H9 (cell line): ENCODE data around the gene SPRY2. TPM values are rescaled to one million over a fixed set of nuclear protein-coding genes. Genes with fewer than 3 reads are reported as not detected.

ENCODE experiments used
- DNase-seq: peaks from one replicate; pipeline ENCODE4 v3.0.0-alpha.2; 2017
- H2AFZ ChIP-seq: one replicate; pipeline ENCODE4 v1.6.1; 2013; ENCODE audit warnings: mild to moderate bottlenecking, low read length, control low read depth, moderate library complexity
- H2AK5ac ChIP-seq: 2 replicates; pipeline ENCODE4 v1.6.1; 2013; ENCODE audit warnings: low read length, control low read depth, mixed read lengths; ENCODE audit not compliant: insufficient read length
- H2BK120ac ChIP-seq: one replicate; pipeline ENCODE4 v1.6.1; 2013; ENCODE audit warnings: low read depth, mild to moderate bottlenecking, low read length, control low read depth, inconsistent platforms; ENCODE audit not compliant: poor library complexity, severe bottlenecking
- H2BK12ac ChIP-seq: 2 replicates; pipeline ENCODE4 v1.6.1; 2013; ENCODE audit warnings: low read length, control low read depth, mixed read lengths, low read depth; ENCODE audit not compliant: insufficient read length
- H2BK15ac ChIP-seq: 2 replicates; pipeline ENCODE4 v1.6.1; 2013; ENCODE audit warnings: low read depth, low read length, control low read depth
- H2BK20ac ChIP-seq: one replicate; pipeline ENCODE4 v1.6.1; 2013; ENCODE audit warnings: low read depth, mild to moderate bottlenecking, low read length, control low read depth, inconsistent platforms; ENCODE audit not compliant: poor library complexity, severe bottlenecking
- H2BK5ac ChIP-seq: 2 replicates; pipeline ENCODE4 v1.6.1; 2013; ENCODE audit warnings: low read length, control low read depth, mixed read lengths; ENCODE audit not compliant: insufficient read length
- H3K14ac ChIP-seq: 2 replicates; pipeline ENCODE4 v1.6.1; 2013; ENCODE audit warnings: low read length, control low read depth; ENCODE audit not compliant: insufficient read depth
- H3K18ac ChIP-seq: 2 replicates; pipeline ENCODE4 v1.6.1; 2013; ENCODE audit warnings: low read depth, mild to moderate bottlenecking, mixed read lengths, low read length, control low read depth; ENCODE audit not compliant: insufficient read length
- H3K23ac ChIP-seq: 2 replicates; pipeline ENCODE4 v1.6.1; 2013; ENCODE audit warnings: low read length, control low read depth, mixed read lengths, low read depth; ENCODE audit not compliant: insufficient read length
- H3K23me2 ChIP-seq: 2 replicates; pipeline ENCODE4 v1.6.1; 2013; ENCODE audit warnings: low read depth, mild to moderate bottlenecking, mixed read lengths, low read length, control low read depth; ENCODE audit not compliant: insufficient read length, poor library complexity, severe bottlenecking
- H3K27ac ChIP-seq: 2 replicates; pipeline ENCODE4 v1.5.1; 2013; ENCODE audit warnings: low read length, control low read depth, mixed read lengths, low read depth; ENCODE audit not compliant: insufficient read length
- H3K27me3 ChIP-seq: 2 replicates; pipeline ENCODE4 v1.6.1; 2013; ENCODE audit warnings: low read length, control low read depth, inconsistent platforms; ENCODE audit not compliant: insufficient read depth
- H3K4ac ChIP-seq: 2 replicates; pipeline ENCODE4 v1.6.1; 2013; ENCODE audit warnings: low read depth, mild to moderate bottlenecking, control low read depth, inconsistent platforms, low read length, moderate library complexity
- H3K4me1 ChIP-seq: 2 replicates; pipeline ENCODE4 v1.6.1; 2013; ENCODE audit warnings: low read length, control low read depth, inconsistent platforms; ENCODE audit not compliant: insufficient read depth
- H3K4me2 ChIP-seq: 2 replicates; pipeline ENCODE4 v1.6.1; 2013; ENCODE audit warnings: low read length, control low read depth, mixed read lengths; ENCODE audit not compliant: insufficient read length, insufficient read depth
- H3K56ac ChIP-seq: 2 replicates; pipeline ENCODE4 v1.6.1; 2013; ENCODE audit warnings: low read depth, mild to moderate bottlenecking, mixed read lengths, low read length, control low read depth; ENCODE audit not compliant: insufficient read length
- H3K79me1 ChIP-seq: 2 replicates; pipeline ENCODE4 v1.6.1; 2013; ENCODE audit warnings: low read depth, mild to moderate bottlenecking, moderate library complexity, low read length, control low read depth, inconsistent platforms; ENCODE audit not compliant: insufficient read depth, poor library complexity, severe bottlenecking
- H3K79me2 ChIP-seq: 2 replicates; pipeline ENCODE4 v1.6.1; 2013; ENCODE audit warnings: low read length, control low read depth, inconsistent platforms; ENCODE audit not compliant: insufficient read depth
- H3K9ac ChIP-seq: 2 replicates; pipeline ENCODE4 v1.6.1; 2013; ENCODE audit warnings: low read length, control low read depth, mixed read lengths; ENCODE audit not compliant: insufficient read length; ENCODE audit errors: extremely low read depth
- H3K9me3 ChIP-seq: one replicate; pipeline ENCODE4 v1.6.1; 2013; ENCODE audit warnings: low read depth, low read length, inconsistent platforms; ENCODE audit not compliant: control insufficient read depth
- H3T11ph ChIP-seq: one replicate; pipeline ENCODE4 v1.6.1; 2013; ENCODE audit warnings: mild to moderate bottlenecking, low read length, control low read depth, inconsistent platforms
- H4K20me1 ChIP-seq: one replicate; pipeline ENCODE4 v1.6.1; 2013; ENCODE audit not compliant: control insufficient read depth, insufficient read length, insufficient read depth
- H4K5ac ChIP-seq: 2 replicates; pipeline ENCODE4 v1.6.1; 2013; ENCODE audit warnings: low read depth, mild to moderate bottlenecking, mixed read lengths, low read length, control low read depth; ENCODE audit not compliant: insufficient read length
- H4K8ac ChIP-seq: replicated peaks from 2 replicates; pipeline ENCODE4 v1.6.1; 2013; ENCODE audit warnings: low read length, control low read depth, mixed read lengths, low read depth; ENCODE audit not compliant: insufficient read length
- H4K91ac ChIP-seq: 2 replicates; pipeline ENCODE4 v1.6.1; 2013; ENCODE audit warnings: low read depth, mild to moderate bottlenecking, moderate library complexity, mixed read lengths, low read length, control low read depth; ENCODE audit not compliant: insufficient read length
- H3K27ac Mint-ChIP-seq, 3 experiments: 2 replicates in 2 of 3; 3 replicates in 1 of 3; pipeline ENCODE4 v1.8.0; 2020 to 2021; ENCODE audit warnings: mixed read lengths in 3 of 3, mild to moderate bottlenecking in 1 of 3, moderate library complexity in 1 of 3
- H3K27me3 Mint-ChIP-seq: 2 replicates; pipeline ENCODE4 v1.8.0; 2021; ENCODE audit warnings: low read depth, mild to moderate bottlenecking, moderate library complexity, mixed read lengths
- H3K36me3 Mint-ChIP-seq, 3 experiments: 2 replicates in 2 of 3; 3 replicates in 1 of 3; pipeline ENCODE4 v1.8.0; 2020 to 2021; ENCODE audit warnings: low read depth in 3 of 3, mixed read lengths in 3 of 3; ENCODE audit not compliant: insufficient read depth in 1 of 3
- H3K4me1 Mint-ChIP-seq, 2 experiments: 2 replicates each; pipeline ENCODE4 v1.8.0; 2020; ENCODE audit warnings: mixed read lengths in 2 of 2
- H3K4me3 Mint-ChIP-seq, 2 experiments: 2 replicates in 1 of 2; 3 replicates in 1 of 2; pipeline ENCODE4 v1.8.0; 2020 to 2021; ENCODE audit warnings: mild to moderate bottlenecking in 2 of 2, mixed read lengths in 2 of 2, moderate library complexity in 1 of 2
- H3K9me3 Mint-ChIP-seq, 2 experiments: 2 replicates in 1 of 2; 3 replicates in 1 of 2; pipeline ENCODE4 v1.8.0; 2020; ENCODE audit warnings: mild to moderate bottlenecking in 2 of 2, mixed read lengths in 2 of 2, moderate library complexity in 1 of 2
- WGBS: extraction: QIAGEN DNeasy Blood & Tissue Kit; methylation state at CpG from one replicate; pipeline ENCODE4 v1.1.7; 2013; ENCODE audit warnings: missing lambda C conversion rate, low lambda C conversion rate, mixed read lengths; ENCODE audit not compliant: insufficient read length; ENCODE audit errors: extremely low coverage; 5-methylcytosine and 5-hydroxymethylcytosine counted together
- total RNA-seq: library from RNA; stranded (reverse); gene quantifications from 2 replicates; pipeline ENCODE4 v1.2.1, GENCODE V29; 2021
- TF ChIP-seq, protein P1 (sequence below): fragments of 200-600 bp; sonication (generic); conservative IDR thresholded peaks from 3 replicates; pipeline ENCODE4 v1.8.0; 2021; ENCODE audit warnings: antibody characterized with exemption, mild to moderate bottlenecking

Gene SPRY2
- total RNA-seq, 1 experiment from 2014 or later, result 56.4 TPM

DNA sequence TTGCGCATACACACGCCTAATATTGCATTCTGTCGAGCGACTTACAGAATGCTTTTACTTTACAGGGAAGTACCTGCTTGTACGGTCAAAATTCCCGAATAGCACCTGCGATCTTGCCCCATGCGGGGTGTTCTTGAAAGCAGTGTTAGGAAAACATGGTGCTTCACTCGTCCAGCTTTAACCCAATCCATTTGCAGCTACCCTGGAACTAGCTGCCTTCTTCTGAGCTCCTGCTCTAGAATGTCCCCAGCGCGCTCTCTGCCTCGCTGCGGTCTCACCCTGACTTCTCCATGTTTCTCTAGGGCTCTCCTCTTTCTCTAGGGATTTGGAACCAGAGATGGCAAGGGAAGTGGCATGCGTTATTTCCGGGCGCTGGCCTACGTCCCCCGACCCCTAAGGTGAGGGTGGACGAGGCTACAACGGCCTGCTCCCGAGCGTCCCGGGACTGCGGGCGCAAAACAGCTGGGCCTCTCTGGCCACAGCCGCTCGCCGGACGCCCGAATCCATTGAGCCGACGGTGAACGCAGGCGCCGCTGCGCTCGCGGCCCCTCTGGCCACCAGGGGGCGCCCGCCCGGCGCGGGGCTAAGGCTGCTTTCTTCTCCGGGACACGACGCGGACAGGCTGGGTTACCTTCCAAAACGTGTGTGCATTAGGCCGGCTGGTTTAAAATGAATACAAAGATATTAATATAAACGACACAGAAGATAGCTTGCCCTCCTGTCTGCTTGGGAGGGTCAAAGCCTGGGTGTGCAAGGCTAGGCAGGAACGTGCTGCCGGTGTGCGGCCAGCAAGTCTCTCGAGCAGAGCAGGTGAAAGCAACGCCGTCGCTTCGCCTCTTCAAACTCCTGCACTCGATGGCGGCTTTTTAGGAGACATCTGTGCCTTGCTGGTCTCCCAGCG lies 1.8 kb upstream of the SPRY2 start:
- Mint-ChIP-seq H3K9me3 (peaks cover 0 to 3% of the 10 kb centered on the region in 2 experiments; a peak in 2 of 5 replicates), H3K36me3 (peaks cover 0 to 8% (median 4%) of the 10 kb centered on the region in 3 experiments; a peak in 4 of 7 replicates), H3K27ac (peak overlapping the region; percentile 79 to 95 (median 94)), H3K4me3 (peak overlapping the region in 1 of 2 experiments; percentile 87; a peak in 3 of 5 replicates), H3K27me3 (peaks cover 8% of the 10 kb centered on the region), H3K4me1 (peaks cover 15 to 36% of the 10 kb centered on the region in 2 experiments)
- H3K9ac ChIP-seq, result peak overlapping the region; percentile 67
- peak overlapping the region; percentile 77 for H3K18ac ChIP-seq
- peak overlapping the region; percentile 12 for H2BK12ac ChIP-seq
- no peak overlapping the region for H2BK20ac ChIP-seq
- peak overlapping the region; percentile 76 for H3K4me2 ChIP-seq
- no peaks in the 10 kb centered on the region for H3K9me3 ChIP-seq
- H4K91ac ChIP-seq, result no peak overlapping the region
- H4K8ac ChIP-seq, result no peak overlapping the region
- peaks cover 2% of the 10 kb centered on the region for H4K20me1 ChIP-seq
- no peak overlapping the region for H2AK5ac ChIP-seq
- H3K27me3 ChIP-seq, result no peaks in the 10 kb centered on the region
- peak overlapping the region; percentile 84; the same call in 1 of the 2 replicates for H3K14ac ChIP-seq
- H3K4me1 ChIP-seq, result no peaks in the 10 kb centered on the region
- no peak overlapping the region for H3K4ac ChIP-seq
- no peak overlapping the region for H2BK120ac ChIP-seq
- H2AFZ ChIP-seq, result no peak overlapping the region
- H3K79me1 ChIP-seq, result no peaks in the 10 kb centered on the region
- no CpG with 5 or more reads among the region's 61 CpGs for WGBS
- H2BK5ac ChIP-seq, result no peak overlapping the region
- H2BK15ac ChIP-seq, result no peak overlapping the region
- DNase-seq, result peak; percentile 86
- no peak overlapping the region for H3T11ph ChIP-seq
- TF ChIP-seq, protein P1, sequence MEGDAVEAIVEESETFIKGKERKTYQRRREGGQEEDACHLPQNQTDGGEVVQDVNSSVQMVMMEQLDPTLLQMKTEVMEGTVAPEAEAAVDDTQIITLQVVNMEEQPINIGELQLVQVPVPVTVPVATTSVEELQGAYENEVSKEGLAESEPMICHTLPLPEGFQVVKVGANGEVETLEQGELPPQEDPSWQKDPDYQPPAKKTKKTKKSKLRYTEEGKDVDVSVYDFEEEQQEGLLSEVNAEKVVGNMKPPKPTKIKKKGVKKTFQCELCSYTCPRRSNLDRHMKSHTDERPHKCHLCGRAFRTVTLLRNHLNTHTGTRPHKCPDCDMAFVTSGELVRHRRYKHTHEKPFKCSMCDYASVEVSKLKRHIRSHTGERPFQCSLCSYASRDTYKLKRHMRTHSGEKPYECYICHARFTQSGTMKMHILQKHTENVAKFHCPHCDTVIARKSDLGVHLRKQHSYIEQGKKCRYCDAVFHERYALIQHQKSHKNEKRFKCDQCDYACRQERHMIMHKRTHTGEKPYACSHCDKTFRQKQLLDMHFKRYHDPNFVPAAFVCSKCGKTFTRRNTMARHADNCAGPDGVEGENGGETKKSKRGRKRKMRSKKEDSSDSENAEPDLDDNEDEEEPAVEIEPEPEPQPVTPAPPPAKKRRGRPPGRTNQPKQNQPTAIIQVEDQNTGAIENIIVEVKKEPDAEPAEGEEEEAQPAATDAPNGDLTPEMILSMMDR, result peak; percentile 99
- H3K23me2 ChIP-seq, result peaks cover 21% of the 10 kb centered on the region
- H3K79me2 ChIP-seq, result peaks cover 30% of the 10 kb centered on the region
- H4K5ac ChIP-seq, result no peak overlapping the region
- no peak overlapping the region for H3K56ac ChIP-seq
- H3K23ac ChIP-seq, result no peak overlapping the region
- H3K27ac ChIP-seq, result no peak overlapping the region
